PFSK-1 (cell line): ENCODE measurements around the gene KLHL22.

Experiments used
- FOXP2 ChIP-seq: optimal IDR thresholded peaks from 2 replicates; pipeline ENCODE3; 2011; ENCODE audit warnings: borderline replicate concordance, control low read depth, inconsistent platforms; ENCODE audit not compliant: insufficient read depth; ENCODE audit errors: extremely low read length, extremely low read depth
- POLR2AphosphoS5 ChIP-seq: IDR thresholded peaks from 2 replicates; pipeline ENCODE4 v1.6.1; 2012; ENCODE audit warnings: low read depth, mild to moderate bottlenecking, control low read depth, low read length, moderate library complexity
- SIN3A ChIP-seq: IDR thresholded peaks from 2 replicates; pipeline ENCODE4 v1.6.1; 2012; ENCODE audit warnings: mild to moderate bottlenecking, low read length, moderate library complexity, borderline replicate concordance; ENCODE audit not compliant: insufficient read depth
- TAF1 ChIP-seq: IDR thresholded peaks from 2 replicates; pipeline ENCODE4 v1.6.1; 2012; ENCODE audit warnings: low read length, control low read depth, borderline replicate concordance; ENCODE audit not compliant: insufficient read depth
- TF ChIP-seq, protein P1 (sequence below), 2 experiments: IDR thresholded peaks; 2 replicates each; pipeline versions ENCODE4 v1.6.1 to v1.8.0; 2011 to 2012; ENCODE audit warnings: low read depth in 2 of 2, low read length in 2 of 2, control low read depth in 1 of 2, inconsistent platforms in 1 of 2, mild to moderate bottlenecking in 1 of 2, moderate library complexity in 1 of 2; ENCODE audit not compliant: insufficient read depth in 1 of 2

The KLHL22 gene

DNA sequence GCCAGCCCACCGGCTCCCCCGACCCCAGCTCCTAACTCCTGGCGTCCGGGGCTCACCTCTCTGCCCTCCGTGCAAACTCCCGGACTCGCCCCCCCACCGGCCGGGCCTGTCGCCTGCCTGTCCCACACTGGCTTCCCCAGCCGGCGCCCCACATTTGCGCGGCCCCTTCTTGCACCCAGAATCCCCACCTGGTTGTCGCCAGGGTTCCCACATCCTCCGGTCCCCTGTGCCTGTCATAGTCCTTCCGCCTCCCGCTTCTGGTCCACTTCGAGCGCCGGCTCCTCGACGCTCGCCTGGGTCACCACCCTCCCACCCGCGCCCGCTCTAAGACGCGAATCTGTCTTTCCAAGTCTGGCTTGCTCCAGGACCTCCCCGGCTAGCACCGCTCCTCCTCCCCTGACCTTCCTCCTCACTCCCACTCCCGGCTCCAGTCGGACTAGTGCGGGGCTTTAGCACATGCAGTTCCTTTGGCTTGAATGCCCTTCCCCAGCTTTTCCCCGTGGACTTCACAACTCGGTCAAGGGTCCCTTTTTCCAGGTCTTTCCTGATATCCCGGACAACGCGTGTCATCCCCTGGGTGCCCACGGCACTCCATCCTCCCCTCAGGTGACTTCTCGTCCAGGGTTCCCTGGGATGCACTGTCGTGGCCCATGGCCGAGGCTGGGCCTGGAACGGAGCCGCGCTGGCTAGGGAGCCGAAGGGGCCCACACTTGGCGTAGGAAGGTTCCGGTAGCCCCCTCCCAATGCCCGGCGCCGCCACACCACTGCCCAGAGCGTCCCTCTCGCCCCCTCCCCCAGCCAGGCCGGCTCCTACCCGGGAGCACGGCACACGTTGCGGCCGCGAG lies 58.6 kb downstream of the KLHL22 start:
- TF ChIP-seq FOXP2 (no peak), TAF1 (no peak), POLR2AphosphoS5 (no peak; the same call in 1 of the 2 replicates), SIN3A (no peak)
- TF ChIP-seq, protein P1, sequence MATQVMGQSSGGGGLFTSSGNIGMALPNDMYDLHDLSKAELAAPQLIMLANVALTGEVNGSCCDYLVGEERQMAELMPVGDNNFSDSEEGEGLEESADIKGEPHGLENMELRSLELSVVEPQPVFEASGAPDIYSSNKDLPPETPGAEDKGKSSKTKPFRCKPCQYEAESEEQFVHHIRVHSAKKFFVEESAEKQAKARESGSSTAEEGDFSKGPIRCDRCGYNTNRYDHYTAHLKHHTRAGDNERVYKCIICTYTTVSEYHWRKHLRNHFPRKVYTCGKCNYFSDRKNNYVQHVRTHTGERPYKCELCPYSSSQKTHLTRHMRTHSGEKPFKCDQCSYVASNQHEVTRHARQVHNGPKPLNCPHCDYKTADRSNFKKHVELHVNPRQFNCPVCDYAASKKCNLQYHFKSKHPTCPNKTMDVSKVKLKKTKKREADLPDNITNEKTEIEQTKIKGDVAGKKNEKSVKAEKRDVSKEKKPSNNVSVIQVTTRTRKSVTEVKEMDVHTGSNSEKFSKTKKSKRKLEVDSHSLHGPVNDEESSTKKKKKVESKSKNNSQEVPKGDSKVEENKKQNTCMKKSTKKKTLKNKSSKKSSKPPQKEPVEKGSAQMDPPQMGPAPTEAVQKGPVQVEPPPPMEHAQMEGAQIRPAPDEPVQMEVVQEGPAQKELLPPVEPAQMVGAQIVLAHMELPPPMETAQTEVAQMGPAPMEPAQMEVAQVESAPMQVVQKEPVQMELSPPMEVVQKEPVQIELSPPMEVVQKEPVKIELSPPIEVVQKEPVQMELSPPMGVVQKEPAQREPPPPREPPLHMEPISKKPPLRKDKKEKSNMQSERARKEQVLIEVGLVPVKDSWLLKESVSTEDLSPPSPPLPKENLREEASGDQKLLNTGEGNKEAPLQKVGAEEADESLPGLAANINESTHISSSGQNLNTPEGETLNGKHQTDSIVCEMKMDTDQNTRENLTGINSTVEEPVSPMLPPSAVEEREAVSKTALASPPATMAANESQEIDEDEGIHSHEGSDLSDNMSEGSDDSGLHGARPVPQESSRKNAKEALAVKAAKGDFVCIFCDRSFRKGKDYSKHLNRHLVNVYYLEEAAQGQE (IDR thresholded peaks at IDR 0.05; ENCODE audit: insufficient read depth in 1 of 2, low read depth in 2 of 2, low read length in 2 of 2), result no peak

DNA sequence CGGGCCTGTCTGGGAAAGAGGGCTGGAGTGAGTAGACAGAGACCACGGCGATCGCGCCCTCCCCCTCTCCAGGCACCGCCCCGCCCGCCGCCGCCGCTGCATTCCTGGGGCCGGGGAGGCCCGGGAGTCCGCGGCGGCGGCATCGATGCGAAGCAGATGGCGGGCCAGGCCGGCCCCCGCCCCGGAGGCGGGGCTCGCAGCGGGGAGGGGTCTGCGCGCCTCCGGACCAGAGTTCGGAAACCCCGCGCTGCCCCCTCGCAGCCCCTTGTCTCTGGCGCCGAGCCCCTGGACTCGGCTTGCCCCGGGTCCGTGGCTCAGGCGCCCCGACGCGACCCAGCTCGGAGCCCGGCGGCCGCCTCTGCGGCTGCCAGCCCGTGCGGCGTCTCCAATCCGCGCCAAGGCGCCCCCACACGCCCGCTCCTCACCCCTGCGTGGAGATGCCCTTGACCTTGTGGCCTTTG lies 59.3 kb downstream of the KLHL22 start:
- TF ChIP-seq POLR2AphosphoS5 (no peak), SIN3A (no peak), TAF1 (no peak), FOXP2 (no peak)
- TF ChIP-seq, protein P1 (IDR thresholded peaks at IDR 0.05; ENCODE audit: insufficient read depth in 1 of 2, low read depth in 2 of 2, low read length in 2 of 2), result no peak

DNA sequence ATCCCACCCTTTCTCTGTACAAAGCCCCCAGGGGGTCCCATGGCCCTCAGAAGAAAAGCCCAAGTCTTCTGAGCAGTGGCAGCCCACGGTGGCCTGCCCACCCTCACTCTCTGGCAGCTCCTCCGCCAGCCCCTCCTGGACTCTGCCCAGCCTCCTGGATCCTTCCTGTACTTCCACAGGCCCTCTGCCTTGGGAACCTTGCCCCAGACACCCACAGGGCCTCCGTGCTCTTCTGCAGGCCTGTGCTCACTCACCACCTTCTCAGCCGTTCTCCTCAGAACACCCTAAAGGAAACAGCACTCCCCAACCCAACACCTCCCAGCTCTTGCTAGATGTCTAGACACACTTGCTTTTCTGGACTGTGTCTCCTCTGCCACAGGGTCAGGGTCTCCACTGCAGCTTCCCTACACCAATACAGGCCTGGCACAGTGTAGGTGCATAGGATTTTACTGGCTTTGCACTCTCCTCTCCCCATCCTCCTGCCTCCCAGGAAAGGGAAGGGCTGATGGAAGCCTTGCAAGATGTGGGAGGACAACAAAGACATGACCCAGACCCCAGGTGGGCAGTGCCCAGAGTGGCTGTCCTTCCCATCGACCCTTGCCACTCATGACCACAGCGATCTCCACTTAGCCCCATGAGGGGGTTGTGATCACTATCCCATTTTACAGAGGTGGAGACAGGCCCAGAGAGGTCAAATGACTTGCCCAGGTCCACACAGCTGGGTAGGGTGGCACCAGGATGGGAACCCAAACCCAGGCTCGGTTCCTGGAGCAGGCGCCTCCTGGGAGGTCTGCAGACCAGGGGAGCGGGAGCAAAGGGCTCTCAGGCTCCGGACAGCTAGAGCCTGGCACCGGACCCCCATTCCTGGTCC lies 59.9 kb downstream of the KLHL22 start:
- TF ChIP-seq FOXP2, result no peak
- TF ChIP-seq TAF1, result no peak
- no peak for TF ChIP-seq SIN3A

DNA sequence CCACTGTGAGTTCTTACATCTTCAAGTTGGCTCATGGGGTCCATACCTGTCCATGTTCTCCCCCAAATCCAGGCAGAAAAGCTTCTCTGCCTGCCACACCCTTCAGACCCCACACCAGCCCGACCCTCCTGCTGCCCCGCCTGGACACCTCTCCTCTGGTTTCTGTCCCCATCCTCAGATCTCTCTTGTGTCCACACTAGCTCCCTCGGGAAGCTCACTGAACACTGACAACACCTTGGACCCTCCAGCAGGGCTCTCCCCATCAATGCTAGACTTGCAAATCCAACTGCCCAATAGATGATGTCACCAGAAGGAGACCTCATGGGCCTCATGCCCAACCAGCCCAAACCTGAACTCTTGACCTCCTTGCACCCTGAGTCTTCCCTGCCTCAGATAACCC lies 60.8 kb downstream of the KLHL22 start:
- TF ChIP-seq TAF1 (no peak), POLR2AphosphoS5 (no peak), FOXP2 (no peak), SIN3A (no peak)
- TF ChIP-seq, protein P1 (IDR thresholded peaks at IDR 0.05; ENCODE audit: insufficient read depth in 1 of 2, low read depth in 2 of 2, low read length in 2 of 2), result no peak

DNA sequence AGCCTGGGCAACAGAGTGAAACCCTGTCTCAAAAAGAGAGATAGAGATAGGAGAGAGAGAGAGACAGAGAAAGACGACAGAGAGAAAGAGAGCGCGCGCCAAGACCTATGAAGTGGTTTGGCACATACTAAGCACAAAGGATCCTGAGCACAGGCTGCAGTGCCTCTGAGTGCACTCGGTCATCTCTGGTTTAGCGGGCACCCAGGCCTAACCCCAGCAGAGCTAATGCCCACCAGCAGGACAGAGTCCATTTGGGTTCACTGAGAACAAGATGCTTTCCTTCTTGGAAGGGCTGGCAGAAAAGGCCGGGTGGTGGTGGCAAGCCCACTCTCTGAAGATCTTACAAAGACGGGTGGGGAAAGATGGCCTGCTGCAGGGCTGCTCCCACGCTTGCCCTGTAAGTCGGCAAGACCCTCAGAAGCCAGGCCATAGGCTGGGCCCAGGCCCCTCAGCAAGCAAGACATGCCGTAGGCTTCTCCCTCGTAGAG lies 61.3 kb downstream of the KLHL22 start:
- TF ChIP-seq POLR2AphosphoS5 (no peak), SIN3A (no peak), FOXP2 (no peak), TAF1 (no peak)
- TF ChIP-seq, protein P1 (IDR thresholded peaks at IDR 0.05; ENCODE audit: insufficient read depth in 1 of 2, low read depth in 2 of 2, low read length in 2 of 2), result no peak
